ENCODE results near the gene PLXNA2. TPM values are rescaled to one million over a fixed set of nuclear protein-coding genes. Genes with fewer than 3 reads are reported as not detected.
A peak's percentile ranks its signal among the peaks of the same experiment; 100 is the strongest.

The PLXNA2 gene
- total RNA-seq, 1 experiment from 2014 or later, result 2.8 TPM

DNA sequence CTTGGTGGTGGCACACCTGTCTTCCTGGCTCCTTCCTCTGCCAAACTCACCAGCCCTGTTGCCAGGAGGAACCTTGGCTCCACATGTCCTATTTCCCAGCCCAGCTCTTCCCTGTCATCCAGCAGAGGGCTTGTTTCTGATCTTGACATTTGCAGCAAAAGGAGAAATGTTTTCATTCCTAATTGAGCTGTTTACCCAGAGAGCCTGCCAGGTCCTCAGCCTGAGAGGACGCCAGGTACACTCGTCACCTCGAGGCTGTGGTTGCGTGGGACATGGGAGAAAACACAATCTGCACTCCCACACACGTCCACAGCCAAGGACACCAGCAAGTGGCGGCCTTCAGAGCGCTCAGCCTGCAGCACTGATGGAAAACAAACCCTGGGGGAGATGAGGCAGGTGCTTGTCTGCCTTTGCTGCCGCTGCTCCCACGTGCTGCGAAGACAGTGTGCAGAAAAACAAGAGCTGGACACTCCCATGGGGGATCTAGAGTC, 200.4 kb downstream of the PLXNA2 start:
- DNase-seq (ENCODE audit: low read depth), result no peak

DNA sequence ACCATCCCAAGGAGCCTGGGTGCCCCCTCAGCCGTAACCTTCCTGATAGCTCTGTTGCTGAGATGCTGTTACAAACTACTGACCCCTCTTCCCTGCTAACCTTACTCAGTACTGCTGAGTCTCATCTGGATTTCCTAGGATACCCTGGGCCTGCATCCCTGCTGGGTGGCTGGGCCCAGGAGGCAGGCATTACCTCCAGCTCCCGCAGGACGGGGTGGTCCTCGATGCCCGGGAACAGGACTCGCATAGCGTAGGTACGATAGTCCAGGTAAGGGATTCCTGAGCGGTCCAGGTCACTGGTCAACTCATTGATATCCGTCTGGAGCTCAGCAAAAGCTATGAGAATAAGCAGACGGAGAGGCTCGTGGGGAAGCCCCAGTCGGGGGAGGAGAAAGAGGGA, 201.3 kb downstream of the PLXNA2 start:
- no peak for DNase-seq (ENCODE audit: low read depth)

DNA sequence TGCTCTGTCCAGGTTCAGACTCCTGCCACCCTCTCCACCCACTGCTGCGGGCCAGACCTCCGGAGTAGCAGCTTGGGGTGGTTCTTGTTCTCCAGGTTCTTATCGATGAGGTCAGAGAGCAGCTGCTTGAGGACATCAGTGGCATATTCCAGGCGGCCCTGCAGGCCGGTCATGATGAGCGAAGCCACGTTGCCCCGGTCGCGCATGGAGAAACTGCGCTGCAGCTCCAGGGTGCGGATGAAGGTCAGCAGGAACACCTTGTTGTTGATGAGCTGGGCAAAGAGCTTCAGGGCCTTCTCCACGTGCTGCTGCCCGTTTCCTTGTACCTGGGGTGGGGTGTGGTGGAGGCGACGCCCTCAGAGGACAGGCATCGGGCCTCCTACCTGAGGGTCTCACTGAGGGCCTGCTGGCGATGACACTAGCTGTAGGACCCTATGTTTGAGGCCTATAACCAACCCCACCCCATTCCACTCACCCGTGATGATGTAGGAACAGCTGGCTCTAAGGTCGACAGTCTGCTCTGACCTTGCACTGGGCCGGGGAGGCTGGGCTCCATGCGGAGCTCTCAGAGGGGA, 202.1 kb downstream of the PLXNA2 start:
- DNase-seq (ENCODE audit: low read depth), result no peak

DNA sequence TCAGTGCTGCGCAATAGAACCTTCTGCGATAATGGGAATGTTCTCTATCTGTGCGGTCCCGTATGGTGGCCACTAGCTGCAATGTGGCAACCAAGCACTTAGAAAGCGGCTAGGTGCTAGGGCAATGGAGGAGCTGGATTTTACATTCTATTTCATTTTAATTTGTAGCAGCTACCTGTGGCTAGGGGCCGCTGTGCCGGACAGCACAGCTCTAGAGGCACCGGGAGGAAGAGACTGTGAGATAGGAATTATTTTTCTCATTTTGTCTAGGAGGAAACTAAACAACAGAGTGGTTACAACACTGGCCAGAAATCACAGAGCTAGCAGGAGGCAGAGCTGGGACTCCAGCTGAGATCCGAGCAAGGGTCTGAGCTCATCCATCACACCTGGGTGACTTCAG, 202.7 kb downstream of the PLXNA2 start:
- DNase-seq (ENCODE audit: low read depth), result no peak

DNA sequence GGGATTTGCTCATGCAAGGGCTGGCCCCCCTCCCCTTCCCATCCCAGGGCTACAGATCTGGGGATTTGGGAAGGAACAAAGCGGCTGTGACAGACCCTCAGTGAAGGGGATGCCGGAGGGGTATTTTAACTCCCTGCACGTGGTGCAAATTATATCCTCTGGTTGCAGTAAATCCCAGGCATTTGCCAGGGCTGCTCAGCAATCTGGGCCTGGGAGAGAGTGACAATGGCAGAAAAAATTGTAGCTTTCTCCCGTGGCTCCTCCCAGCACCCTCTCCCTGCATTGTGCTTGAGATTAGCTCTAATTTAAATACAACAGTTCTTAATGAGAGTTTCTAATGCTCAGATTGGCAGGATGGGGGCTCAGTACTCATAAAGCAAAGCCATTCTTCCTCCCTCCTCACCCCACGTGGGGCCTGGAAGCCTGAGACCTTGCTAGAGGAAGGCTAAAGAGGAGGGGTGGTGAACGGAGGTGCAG, 203.3 kb downstream of the PLXNA2 start:
- DNase-seq (ENCODE audit: low read depth), result no peak

DNA sequence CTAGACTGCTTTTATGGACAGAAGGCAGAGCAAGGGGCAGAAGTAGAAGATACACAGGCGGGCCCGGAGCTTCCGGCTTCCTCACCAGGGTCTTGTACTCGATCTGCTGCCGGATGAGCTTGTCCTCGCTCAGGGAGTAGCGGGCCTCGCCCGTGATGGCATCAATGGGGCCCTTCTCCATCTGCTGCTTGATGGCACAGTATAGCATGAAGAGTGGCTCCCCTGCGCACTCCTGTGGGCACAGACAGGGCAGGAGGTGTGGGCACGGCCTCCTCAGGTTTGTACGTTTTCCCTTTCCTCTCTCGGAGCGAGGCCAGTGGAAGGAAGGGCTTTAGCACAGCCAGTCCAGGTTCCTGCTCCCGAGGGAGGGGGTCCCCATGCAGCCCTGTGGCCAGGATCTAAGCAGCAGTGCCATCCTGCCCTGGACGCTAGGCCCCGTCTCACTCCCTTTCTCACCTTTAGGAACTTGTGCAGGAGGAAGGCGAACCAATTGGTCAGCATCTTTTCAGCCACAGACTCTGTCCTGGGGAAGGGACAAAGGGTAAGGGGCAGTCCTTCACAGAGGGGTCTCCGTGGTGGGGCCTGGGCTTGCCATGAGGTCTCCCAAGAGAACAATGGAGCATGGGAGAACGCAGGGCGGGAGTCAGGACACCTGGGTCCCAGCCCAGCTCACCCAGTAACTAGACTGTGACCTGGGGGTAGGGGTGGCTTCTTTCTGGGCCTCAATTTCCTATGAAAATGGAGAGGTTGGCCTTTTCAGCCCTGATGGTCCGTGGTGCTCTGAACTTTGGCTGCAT, 204.4 kb downstream of the PLXNA2 start:
- no peak for DNase-seq (ENCODE audit: low read depth)

DNA sequence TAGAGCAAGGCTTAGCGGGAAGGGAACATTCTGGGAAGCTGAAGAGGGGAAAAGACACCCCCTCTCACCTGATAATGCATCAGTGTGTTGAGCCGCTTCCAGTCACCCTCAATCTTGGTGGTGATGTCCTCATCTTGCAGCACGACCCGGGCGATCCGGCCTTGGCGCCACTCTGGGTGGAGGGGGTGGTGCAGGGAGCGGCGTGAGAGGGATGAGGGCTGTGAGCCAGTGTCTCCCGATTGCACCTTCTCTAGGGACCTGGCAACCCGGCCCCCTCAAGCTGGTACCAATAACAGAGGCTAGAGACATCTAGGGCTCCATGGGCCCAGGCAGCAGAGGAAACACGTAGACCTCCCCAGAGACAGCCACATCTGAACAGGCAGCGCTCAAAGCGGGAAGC, 205.9 kb downstream of the PLXNA2 start:
- DNase-seq (ENCODE audit: low read depth), result no peak

DNA sequence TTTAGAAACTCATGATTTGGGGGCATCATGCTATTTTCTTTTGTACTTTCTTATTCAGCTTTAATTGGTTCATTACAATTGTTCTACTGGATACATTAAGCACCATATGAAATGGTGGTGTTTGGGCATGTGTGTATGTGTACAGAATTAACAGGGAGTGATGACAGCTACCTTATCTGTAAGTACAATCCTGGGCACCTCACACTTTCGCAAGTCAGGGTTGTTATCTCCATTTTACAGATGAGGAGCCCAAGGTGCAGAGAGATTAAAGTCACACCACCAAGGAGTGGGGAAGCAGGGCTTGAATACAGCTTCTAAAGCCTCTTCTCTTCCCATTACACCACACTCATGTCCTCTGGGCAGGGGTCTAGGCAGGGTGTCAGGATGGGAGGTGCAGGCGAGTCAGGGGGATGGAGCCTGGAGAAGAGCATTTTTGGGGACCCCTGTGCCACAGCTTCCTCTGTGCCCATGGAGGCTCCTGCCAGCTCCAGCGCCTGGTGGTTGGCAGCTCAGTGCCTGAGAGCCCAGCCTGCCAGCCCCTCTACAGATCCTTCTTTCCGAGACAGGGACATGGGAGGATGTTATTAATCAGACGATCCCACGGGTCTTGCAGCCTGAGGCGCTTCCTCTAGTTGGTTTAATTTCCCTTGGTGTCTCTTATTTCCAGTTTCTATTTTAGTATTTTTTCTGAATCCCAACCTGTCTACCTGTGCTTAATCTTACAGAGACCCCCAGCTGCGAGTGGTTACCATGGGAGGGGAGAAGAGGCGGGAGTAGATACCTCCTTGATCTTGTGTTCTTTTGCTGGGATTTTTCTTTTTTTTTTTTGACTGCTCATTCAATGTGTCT, 207.0 kb downstream of the PLXNA2 start:
- no peak for DNase-seq (ENCODE audit: low read depth)

DNA sequence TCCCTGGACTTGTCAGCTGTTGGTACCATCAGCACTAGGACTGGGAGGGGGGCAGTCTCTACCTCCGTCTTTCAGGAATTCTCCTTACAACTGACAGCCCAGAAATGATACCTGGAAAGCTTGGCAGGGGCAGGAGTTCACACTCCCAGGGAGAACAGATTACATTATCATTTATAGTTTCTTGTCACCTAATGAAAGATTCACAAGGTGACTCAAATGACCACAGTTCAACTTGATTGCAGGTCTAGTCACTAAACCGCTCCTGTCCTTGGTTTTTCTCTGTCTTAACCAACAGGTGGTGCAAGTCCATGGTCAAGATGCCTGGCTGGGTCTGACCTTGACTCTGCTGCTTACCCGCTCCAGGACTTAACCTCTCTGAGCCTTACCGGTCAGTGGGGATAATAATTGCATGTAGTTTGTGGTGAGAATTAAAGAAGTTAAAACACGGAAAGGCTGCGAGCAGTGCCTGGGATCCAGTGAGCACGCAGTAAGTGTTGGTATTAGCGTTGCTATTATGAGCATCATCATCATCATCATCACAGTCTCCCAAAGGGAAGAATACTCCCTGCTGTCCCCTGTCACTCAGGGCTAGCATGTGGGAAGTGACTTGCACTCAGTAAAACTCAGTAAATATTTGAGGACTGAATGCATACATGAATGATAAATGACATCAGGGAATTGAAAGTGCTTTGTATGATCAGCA, 207.9 kb downstream of the PLXNA2 start:
- DNase-seq (ENCODE audit: low read depth), result peak; percentile 43

DNA sequence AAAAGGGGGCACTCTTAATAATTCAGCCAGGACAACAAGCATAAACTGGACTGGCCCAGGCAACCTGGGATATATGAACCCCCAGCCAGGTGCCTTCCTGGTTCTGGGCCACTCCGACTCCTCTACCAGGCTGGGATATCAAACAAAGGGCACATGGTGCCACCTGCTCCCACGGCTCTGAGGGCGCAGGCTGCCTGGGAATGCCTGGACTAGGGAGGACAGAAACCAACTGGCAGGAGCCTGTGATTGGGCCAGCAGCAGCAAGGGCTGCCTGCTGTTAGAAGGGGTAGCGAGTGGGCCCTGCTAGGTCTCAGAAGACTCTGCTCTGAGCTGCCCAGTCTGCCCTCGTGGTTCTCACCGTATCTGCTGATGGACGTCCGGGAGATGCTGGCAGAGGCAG, 210.0 kb downstream of the PLXNA2 start:
- no peak for DNase-seq (ENCODE audit: low read depth)

DNA sequence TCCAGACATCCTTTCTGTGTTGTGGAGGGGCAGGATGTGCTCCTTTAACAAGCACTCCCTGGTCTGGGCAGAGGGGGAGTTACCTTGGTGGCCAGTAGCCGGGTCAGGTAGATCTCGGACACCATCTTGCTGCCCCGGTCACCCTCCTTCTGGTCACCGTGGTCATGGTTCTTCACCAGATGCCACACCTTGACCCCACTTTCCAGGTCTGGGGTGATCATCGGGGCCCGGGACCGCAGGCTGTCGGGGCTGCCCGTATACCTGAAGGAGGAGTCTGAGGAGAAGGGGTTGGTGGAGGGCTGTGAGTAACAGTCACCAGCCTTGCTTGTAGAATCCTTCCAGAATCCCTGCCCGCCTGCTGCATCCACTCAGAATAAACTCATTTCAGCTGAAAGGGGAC, 210.9 kb downstream of the PLXNA2 start:
- DNase-seq (ENCODE audit: low read depth), result no peak

DNA sequence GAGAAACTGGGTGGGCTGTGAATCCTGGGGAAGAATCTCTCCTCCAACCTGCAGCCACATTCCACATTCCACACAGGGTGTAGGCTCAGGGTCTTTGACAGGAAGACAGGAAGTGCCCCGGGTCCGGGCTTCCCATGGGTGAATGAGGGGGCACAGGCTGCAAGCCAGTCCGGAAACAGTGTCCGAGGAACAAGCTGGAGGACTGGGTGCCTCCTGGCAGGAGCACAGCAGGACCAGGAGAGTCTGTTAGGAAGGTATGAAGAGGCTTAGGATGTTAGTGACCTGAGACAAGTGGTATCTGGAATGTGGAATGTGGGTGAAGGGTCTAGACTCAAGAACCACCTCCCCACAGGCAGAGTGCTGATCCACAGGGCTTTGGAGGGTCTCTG, 212.3 kb downstream of the PLXNA2 start:
- DNase-seq (ENCODE audit: low read depth), result no peak

DNA sequence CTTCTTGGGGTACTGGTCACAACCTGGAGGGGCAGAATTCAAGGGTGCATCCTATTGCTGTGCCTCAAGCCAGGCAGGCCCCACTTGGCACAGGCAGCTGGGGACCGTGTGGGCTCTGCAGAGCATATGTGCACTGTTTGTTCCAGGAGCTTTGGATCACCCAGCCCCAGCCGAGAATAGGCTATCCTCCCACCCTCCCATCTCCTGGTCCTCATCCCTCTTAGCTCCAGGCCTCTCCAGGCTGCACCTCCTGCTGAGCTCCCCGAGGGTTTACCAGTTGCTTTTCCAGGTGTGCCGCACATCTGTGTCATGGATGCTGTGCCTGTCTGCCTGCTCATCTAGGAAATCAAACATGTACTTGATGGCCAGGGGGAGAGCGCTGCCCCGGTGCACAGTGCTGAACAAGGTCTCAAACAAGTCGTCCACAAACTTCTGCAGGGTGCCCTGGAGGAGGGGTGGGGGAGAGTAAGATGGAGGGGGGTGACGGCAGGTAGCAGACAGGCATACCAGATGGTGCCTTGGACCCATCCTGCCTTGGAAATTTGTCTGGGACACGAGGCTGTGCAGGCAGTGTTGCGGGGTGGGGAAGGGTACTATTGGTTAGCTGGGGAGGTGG, 212.8 kb downstream of the PLXNA2 start:
- DNase-seq (ENCODE audit: low read depth), result no peak

DNA sequence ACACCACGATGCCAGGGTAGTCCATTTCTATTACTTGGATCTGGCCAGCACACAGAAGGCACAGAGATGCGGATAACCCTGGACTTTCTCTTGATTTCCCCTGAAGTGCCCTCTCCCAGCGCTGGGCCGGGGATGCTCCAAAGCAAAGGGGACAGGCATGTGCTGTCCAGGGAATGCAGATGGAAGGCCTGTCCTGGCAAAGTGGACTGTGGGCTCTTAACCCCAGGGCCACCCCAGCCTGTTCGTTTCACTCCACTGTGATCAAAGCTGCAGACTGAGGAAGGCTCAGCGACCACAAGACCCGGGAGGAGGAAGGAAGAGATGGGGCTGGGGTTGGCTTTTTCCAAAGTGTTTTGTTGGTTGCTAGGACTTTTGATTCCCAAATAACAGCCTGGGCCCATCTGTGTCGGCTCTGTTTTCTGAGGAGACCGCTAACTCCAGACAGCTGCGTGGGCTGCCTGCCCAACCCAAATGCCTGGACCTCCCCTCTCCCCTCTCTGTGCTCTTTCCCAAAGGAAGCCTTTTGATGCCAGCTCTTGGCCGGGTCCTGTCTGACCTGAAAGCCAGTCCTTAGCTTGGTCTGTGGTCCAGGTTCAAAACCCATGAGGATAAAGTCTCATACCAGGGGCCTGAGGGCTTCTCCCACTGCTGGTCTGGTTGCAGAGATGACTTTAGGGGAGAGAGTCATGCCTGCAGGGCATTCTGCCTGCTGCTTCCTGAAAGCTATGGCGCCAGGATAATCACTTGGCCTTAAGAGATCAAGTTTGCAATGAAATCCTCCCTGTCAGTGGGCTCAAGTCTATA, 213.7 kb downstream of the PLXNA2 start:
- DNase-seq (ENCODE audit: low read depth), result peak; percentile 22

DNA sequence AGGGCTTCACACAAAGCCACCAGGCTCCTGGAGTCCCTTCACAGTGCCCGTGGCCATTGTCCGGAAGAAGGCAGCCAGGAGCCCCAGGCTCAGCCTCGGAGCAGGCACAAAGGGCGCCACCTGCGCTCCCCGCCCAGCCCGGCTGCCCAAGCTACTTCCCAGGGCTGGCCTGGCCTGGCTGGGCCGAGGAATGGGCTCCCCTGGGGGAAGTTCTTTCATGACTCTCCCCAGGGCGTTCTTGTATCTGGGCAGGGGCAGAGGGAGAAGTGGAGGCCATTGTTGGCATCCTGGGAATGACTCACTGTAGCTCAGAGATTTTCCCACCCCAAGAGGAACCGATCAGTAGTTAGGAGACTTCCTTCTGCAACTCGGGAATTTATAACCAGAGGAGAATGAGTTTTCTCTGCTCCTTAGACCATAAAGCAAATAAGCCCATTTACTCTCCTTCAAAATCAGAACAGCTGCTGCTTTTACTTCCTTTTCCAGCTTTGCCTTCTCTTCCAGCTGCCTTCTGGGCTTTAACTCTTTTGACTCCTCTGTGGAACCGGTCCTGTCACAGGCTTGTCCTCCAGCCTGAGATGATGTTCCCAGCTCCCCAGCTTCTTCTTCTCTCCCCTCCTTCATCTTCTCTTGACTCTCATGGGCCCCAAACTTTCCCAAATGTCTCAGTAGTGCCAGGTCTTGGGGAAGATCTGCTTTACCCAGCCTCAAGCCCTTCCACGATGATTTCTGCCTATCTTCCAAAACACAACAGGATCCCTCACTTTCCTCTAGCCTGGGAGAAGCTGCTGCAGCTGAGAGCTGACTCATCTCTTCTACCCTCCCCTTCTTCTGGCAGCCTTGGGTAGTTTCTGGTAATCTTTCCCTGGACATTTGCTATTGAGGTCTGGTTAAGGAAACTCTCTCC, 214.6 kb downstream of the PLXNA2 start:
- DNase-seq (ENCODE audit: low read depth), result peak; percentile 60

DNA sequence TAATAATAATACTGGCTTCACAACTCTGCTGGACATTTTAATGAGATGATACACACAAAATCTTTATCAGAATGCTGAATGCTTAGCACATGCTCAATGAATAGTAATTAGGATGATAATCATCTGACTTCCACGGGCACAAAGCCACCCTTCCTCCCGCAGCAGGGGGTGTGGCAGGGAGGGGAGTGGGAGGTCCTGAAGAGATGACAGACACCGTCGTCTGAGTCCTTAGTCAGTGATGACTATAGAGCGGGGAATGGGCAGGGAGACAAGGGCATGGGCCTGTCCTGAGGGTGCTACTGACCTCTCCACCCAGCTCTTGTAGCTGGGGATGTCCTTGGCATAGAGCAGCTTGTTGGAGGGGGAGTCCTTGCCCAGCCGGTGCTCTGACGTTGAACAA, 215.7 kb downstream of the PLXNA2 start:
- DNase-seq (ENCODE audit: low read depth), result no peak

DNA sequence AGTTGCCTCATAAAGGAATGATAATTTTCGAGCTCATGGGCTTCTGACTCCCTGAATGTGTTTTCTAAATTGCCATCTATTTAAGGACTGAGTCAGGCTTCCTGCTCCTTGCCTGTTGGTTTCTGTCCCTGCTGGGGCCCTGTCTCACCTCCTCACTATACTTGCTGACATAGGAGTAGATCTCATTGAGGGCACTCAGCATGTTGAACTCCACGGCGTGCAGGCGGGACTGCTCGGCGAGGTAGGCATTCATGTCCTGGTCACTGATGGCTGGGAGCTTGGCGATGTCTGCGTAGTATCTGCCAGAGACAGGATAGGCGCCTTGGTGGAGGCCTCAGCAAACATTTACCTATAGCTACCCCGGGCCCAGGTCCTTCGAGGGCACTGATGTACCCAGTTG, 216.3 kb downstream of the PLXNA2 start:
- DNase-seq (ENCODE audit: low read depth), result no peak

DNA sequence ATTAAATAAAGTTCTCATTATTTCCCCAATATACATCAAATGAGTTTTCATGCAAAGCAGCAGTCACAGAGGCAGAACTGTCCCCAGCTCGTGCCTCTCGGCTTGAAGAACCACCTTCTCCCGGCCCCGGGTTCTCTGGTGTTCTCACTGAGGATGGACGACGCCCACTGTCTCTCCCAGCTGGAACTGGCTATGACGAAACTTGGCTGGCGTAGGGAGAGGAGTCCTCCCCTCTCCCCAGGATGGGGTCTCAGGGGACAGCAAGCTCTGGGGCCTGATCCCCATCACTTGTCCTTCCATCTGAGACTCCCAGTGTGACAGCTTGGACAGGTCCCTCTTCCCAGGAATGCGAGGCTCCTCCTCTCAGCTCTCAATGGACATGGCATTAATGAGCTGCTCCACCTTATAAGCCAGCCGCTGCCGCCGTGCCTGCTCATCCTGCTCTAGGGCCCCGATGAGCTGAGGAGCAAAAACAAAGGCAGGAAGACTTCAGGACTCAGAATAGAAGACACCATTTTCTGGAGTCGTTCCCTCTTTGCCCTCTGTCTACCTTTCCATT, 217.2 kb downstream of the PLXNA2 start:
- no peak for DNase-seq (ENCODE audit: low read depth)

DNA sequence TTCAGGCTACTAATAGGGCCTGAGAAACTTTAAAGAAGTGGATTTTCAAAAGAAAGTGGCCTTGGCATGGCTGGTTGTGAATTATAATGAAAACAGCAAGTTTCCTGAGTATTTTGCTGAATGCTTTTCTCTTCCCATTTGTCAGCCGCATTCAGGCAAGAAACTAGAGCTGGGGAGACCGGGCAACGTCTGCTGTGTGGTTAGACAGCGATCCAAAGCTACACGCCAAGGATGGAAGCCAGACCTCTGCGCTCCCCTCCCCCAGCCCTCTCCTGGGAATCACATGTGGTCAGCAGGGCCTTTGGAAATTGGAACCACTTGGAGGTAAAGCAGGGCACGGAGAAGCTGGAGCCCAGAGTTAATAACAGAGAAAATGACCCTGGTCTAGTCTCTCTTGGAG, 219.2 kb downstream of the PLXNA2 start:
- no peak for DNase-seq (ENCODE audit: low read depth)
